ENCODE measurements around the gene FGF12.

FGF12 gene

DNA sequence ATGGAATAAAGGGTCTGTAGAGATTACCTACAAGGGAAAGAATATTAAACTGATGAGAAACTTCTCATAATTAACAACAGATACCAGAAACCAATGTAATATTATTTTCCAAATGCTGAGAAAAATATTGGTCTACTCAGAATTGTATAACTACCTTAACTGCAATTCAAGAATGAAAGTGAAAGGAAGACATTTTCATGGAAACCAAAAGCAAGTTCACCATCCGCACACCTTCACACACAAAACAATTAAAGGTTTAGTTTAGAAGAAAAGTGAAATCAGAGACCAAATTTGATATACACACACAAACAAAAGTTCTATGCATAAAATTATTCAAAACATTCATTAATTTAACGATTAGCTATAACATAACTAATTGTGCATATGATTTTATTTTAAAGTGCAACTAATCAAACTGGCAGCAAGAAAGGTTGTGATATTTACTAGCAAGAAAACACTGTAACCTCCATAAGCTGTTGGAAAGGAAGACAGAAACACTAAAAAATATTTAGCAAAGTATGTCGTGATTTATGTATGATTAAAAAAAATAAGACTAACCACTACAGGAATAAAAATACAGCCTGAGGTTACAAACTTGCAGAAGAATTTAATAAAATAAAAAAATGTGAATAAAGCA, 395.5 kb downstream of the FGF12 start:
- DNase-seq: no peak

DNA sequence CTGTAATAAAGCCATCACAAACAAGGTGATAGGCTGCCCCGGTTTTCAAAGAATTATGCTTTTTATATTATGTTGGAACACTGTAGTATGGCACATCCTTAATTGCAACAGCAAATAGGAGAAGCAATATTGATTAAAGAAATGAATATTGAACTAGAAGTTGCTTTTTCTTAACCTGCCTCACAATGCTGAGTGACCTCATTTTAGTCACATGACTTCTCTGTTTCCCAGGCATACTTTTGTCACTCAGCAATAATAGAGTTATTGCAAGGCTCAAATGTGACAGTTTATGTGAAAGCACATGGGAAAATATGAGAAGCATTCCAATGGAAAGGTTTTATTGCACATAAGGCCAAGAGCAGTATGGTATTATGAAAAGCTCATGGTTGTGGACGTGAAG, 400.7 kb downstream of the FGF12 start:
- DNase-seq: no peak

DNA sequence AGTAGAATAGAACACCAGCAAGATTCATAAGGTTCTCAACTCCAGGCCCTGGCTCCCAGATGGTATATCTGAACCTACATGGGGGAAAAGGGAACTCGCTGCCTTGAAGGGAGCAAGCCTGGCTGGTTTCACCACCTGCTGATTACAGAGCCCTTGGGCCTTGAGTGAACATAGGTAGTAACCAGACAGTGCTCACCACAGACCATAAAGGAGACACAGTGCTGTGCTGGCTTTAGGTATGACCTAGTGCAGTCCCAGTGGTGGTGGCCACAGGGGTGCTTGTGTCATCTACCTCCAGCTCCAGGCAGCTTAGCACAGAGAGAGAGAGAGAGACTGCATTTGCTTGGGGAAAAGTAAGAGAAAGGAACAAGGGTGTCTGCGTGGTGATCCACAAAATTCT, 409.8 kb downstream of the FGF12 start:
- DNase-seq: no peak

DNA sequence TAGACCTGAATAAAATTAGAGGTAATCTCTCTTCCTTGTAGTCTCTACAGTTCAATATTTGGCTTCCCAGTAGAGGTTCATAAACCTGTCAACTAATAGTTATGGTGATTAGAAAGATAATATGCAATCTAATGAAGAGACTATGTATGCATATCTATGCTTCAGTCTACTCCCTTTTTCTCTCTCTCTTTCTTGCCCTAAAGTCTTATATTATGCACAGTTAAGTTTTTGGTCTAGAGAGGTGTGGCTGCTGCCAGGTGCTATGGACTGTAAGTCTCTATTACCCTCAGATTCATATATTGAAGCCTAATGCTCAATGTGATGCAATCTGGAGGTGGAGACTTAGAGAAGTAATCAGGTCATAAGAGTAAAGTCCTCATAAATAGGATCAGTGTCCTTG, 413.7 kb downstream of the FGF12 start:
- DNase-seq: no peak

DNA sequence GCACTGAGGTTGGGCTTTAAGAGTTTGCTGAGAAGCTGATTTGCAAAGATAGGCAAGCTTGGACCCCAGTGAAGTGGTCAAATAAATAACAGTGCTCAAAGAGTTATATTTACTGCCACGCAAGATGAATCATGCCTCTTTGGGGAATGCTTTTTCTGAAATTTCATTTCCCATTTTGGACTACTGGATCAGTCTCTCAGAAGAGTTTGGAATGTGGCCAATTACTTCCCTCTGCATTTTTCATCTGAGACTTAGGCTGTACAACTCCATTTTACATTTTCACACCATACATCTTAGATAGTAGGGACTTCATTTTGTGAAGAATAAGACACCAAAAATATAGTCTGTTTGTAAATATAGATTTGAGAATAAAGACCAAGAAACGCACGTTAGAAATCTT, 419.7 kb downstream of the FGF12 start:
- DNase-seq: no peak

DNA sequence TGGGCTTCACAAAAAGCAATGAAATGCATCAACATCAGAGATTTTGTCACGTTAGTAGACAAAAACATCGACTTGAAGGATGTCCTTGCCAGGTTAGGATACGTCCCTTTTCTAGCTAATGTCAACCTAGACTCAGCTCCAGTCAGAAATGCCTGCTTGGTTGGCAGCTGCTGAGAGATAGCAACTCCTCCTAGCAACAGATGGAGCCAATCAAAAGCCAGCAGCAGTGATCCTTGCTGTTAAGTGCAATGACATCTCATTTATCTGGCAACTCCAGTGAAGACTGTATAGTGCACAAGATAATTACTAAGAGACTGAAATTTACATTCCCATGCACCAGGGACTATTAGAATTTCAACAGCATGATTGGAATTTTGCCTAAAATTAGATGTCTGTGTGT, 424.1 kb downstream of the FGF12 start:
- peak in 1 of 2 experiments; percentile 4 for DNase-seq

DNA sequence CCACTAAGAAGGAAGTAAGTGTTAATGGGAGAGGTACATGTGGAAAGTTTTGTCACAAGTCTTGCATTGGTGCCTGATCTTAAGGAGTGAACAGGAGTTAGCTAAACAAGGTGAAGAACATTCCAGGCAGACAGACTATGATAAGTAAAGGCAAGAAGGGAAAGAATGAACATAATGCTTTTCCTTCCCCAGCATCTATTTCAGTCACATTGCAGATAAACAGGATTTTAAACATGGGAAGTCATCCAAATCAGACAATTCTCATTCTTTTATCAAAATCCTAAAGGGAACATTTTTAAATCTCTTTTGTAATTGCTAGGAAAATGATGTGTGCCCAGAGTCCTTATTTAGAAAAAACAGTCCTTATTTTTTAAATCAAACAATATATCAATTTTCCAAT, 424.6 kb downstream of the FGF12 start:
- no peak for DNase-seq

DNA sequence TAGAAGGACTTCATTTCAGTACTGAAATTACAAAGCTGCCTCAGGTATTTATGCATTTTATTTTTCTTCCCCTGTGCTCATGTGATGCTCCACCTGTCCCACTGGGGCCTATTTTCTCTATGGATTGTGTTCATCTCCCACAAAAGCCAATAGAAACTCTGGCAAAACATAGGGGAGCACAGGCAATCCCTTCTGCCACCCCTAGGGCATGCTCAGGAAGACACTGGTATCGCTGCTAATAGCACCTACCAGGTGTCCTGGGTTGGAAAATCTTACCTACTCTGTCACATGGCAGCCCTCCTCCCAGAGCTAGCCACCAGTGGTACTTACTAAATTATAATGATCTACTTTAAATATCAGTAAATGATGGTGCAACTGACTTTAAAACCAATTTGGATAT, 427.4 kb downstream of the FGF12 start:
- no peak for DNase-seq

DNA sequence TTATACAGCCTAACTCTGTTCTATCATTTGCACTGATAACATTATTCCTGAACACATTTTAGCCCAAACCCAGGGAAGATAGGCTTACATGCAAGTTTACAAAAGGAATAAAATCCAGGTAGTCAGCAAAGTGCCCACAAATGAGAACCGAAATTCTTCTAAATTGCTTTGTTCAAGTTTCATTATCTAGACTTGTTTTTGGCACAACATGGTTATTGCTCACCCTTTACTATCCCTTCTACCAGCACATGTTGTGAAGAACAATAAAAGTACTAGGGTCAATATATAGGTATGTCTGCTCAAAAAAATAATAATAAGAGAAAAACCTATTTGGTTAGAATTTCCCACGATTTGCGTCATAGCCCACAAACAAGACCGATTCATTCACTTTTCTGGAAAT, 430.5 kb downstream of the FGF12 start:
- no peak for DNase-seq

DNA sequence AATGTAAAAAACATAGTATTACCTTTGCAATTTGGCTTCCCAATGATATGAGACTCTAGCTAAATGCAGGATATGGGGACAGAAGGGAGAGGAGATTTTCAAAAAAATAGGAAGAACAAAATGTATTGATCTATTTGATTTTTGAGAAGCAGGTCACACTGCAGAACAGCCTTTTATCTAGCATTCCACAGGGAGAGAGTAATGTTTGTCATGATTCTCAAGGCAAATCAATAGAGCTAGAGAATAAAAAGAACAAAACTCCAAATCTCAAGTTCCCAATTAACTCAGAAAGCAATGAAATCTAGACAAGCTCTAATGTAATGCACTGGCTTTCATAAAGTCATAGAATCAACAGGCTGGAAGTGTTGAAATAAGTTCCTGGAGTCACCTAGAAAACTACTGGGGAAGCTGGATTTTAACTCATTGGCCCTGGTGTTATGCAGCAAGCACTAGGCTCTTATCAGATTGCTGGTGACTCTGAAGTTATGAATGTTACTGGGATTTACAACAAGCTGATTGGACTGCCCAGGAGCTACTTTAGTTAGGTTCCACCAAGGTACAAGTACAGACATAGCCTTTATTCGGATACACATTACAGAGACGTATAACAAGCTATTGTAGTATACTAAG, 442.8 kb downstream of the FGF12 start:
- no peak for DNase-seq

DNA sequence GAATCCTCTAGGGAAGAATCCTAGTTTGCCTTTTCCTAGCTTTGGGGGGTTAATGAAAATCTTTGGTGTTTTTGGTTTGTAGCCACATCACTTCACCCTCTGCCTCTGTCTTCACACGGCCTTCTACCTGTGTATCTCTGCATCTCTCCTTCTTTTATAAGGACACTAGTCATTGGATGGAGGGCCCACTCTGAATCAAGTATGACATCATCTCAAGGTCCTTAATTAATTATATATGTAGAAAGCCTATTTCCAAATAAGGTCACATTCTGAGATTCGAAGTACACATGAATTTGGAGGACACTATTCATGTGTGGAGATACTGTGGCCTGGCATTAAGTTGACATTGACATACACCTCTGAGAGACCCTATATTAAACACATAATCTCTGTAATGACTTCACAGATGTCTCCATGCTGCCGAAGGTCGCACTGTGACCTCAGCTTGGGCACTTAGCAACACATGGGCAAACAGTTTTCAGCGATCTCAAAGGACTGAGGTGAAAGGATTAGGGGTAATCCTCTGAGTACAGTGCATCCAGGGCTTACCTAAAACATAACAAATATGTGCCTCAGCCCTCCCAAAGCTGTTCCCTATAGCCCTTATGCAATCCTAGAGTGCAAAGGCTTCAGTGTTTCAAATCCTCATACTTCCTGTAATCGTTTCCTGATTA, 446.0 kb downstream of the FGF12 start:
- DNase-seq: no peak

DNA sequence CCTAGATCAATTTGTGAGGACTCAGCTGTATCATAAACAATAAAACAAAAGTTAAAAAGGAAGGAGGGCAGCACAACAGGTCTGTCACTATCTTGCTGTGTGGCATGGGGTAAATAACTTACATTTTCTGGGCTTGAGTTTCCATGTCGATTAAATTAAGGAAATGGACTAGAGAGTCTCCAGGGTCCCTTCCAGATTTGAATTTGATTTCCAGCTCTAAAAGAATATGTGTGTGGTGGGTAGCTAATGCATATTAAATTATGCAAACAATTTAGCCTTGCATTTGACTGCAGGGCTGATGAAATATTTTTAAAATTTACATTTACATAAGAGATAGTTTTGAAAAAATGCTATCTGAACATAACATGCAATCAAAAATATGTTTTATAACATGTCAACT, 447.7 kb downstream of the FGF12 start:
- peak; percentile 80 to 81 for DNase-seq

DNA sequence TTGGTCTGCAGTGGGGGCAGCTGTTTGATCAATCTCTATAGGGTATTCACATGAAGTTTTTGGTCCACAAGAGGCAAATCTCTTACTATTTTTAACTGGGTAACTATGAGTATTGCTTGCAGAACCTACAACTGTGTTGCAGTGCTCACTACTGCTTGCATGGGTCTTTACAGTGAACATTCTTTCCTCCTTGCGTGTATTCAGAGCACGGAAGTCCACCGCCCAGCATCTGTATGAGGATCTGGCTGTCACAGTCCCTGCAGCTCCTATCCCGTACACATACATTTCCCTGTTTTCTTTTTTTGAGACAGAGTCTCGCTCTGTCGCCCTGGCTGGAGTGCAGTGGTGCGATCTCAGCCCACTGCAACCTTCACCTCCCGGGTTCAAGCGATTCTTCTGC, 449.9 kb downstream of the FGF12 start:
- DNase-seq: no peak

DNA sequence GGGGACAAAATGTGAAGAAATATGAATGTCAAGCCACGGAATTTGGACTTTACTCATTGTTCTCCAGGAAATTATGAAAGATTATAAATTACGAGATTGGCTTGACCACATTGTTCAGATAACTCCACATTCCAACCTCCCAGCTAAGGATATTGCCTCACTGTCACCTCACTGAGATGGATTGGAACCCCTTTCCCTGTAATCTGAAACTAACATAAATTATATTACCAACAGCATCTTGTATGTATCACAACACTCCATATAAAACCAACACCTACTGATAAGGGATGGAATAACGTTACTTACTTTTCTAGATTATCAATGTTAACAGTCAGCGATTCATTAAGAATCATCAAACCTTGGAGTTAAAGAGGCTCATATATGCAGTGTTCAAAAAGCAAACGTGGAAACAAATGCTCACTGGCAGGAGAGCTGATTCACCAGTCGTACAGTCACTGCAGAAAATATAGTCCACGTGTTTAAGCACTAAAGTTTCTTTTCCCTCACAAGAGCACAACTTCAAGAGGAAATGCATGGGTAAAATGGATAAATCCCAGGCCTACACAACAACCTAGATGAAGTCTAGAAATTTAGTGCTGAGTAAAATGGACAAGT, 451.5 kb downstream of the FGF12 start:
- DNase-seq: no peak

DNA sequence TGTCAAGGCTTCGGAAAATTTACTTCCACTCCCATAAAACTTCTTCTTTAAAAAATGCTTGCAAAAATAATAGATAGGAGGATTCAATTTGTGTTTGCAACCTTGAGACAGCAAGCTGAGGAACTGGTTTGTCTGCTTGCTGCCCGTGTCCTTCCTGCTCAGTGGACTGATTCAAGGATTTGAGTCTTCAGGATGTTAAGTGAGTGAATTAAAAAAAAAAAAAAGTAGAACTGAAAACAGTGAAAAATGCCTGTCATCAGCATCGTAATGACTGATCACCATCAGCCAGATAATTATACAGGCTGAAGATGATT, 453.7 kb downstream of the FGF12 start:
- peak in 1 of 2 experiments; percentile 32 for DNase-seq

DNA sequence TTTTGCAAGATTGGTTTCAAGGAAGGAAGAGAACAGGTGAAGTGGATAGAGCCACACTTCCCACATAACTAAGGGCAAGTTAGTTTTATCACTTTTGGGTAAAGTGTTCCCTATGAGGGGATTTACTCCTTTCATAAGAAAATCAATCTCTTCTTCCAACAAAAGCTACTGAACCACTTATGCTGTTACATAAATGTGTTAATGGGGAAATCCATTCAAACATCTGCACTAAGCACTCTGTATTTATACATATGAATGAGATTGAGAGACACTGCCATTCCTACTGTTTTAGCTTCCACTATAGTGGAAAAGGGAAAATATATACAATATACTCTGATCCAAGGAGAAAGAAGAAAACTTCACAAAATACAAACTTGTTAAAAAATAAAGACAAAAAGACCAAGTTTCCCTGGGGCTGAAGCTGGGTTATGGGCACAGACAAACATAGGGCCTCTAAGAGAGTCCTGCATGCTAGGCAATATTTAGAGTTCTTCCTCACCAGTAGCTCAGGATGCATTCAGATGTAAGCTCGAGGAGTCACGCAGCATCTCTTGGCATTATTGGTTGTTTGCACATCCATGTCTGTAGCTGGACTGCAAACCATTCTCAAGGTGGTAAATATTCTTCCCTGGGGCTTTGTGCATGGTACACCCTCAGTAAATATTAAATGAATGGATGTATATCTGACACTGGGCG, 454.2 kb downstream of the FGF12 start:
- DNase-seq: no peak

DNA sequence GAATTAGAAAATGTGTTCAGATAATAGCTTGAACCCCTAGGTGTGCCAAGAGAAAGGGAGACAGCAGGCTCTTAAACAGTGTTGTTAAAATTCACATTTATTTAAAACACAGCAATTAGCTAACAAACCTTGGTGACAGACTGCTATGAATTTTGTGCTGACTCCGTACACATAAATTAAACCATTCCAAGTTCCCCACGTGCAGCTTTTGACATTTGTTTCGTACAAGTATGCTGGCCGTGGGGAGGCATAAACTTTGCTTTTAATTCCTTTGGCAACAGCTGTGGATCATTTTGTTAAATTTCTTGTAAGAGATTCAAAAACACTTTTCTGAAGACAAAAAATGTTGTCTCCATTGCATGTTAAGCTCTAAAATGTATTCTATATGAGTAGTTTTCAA, 465.3 kb downstream of the FGF12 start:
- no peak for DNase-seq

DNA sequence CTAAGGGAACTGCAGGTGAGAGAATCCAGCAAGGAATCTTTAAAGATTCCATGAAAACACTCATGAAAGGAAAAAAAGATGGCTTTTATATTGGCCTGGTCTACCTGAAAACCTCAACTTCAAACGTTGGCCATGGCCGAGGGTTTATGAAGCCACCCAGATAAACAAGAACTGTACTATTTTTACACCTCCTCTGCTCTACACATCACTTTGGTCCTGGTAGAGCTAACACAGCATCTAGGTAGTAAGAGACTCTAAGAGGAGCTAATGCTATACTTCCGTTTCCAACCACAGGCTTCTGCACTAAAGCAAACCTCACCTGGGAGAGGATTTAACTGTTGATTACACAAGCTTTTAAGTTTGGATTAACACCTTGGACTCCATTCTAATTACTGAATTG, 466.2 kb downstream of the FGF12 start:
- no peak for DNase-seq

DNA sequence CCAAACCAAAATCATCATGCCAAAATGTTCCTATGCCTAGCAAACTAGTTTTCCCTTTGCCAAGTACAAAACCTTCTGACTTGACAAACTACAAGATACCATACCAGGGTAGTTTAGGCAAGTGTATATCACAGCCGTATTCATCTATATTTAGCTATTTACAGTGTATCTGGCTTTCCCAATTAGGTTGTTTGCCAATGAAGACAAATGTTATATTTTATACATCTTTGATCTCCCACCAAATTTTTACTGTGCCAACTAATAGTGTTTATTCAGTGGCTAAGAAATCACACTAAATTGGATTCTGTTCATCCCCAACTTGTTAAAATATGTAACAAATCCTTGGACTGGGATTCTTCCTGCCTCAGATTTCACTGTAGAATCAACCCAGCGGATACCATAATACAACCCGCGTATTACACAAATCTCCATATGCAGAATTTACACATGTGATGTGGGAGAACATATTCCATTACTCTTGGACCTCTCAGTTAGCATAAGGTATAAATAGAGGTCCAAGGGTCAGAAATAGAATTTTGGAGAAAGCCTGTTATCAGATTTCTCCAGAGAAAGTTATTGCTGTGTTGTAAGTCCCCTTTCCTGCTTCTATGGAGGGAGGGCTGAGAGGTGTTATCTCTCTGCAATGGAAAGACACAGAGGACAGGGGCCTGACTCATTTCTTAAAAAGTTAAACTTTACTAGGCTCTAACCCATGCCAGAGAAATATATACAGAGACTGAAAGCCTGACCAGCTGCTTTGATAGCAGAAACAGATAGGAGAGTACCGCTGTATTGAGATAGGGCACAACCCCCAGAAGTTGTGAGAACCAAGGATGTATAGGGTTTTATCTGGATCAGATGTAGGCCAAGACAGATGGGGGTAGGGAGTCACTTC, 467.0 kb downstream of the FGF12 start:
- no peak for DNase-seq

DNA sequence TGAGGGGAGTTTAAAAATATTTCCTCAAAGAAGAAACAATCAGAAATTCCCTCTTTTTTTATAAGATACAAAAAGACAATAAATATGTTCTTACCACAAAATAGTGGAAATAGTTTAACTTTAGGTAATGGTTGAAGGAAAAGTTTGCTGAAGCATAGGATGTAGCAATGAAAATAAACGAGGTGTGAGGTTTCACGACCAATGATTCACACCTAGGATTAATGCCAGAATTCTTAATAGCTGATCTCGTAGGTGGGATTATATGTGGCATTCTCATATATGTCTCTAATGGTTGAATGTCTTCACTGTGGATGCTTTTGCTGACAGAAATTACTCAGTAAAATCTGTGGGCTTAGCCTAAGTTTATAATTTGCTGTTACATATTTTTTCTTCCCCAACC, 467.7 kb downstream of the FGF12 start:
- no peak for DNase-seq

DNA sequence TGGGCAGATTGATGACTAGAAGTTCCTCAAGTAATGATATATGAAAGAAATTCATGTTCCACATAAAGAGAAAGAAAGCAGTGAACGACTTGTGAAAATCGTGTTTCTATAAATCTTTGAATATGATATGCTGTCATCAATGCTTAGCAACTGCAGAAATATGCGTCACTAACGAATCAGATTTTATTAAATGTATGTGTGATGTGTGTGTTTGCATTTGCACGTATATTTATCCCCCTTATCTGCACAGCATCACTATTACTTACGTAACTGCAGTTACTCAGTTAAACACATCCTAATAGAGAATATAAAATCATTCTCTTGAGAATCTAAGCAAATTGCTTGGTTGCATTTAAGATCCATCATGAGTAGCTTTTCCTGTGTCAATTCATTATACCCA, 468.6 kb downstream of the FGF12 start:
- DNase-seq: no peak

DNA sequence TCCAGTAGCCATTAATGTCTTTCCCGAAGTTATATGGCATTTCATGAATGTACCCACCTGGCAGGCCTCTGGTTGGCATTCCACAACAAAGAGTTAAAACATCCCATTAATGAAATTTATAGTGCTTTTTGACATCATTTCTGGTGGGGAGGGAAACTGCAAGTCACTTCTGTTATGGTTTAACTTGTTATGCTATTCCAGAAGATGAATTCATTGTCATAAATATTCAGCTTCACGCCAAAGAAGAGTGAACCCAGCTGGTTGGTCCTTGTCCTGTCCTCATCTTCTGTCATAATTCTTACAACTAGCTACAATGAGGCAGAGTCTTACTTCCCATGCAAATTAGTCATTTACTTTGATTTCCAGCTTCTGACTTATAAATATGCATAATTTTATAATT, 471.5 kb downstream of the FGF12 start:
- DNase-seq: no peak

Data from NCI-H526 (cell line).